RWPE2 (cell line): ENCODE data around the gene INTS1.
A peak's percentile ranks its signal among the peaks of the same experiment; 100 is the strongest.

Experiments
- ATAC-seq: fragments of 200-7000 bp; cut with Tn5 transposase; 3 replicates; pipeline ENCODE4 v1.9.1; 2021; ENCODE audit warnings: low read depth
- DNase-seq: peaks from one replicate; pipeline ENCODE4 v3.0.0-alpha.2; 2020; ENCODE audit warnings: low spot score
- H3K27ac ChIP-seq: fragments of 450-650 bp; 2 replicates; pipeline ENCODE4 v1.5.1; 2017; ENCODE audit warnings: mild to moderate bottlenecking; ENCODE audit not compliant: poor library complexity, severe bottlenecking
- H3K27me3 ChIP-seq: fragments of 250-450 bp; sonication (Bioruptor Pico); 2 replicates; pipeline ENCODE4 v1.5.1; 2021; ENCODE audit warnings: mild to moderate bottlenecking, moderate library complexity; ENCODE audit not compliant: insufficient read depth, poor library complexity, severe bottlenecking
- H3K36me3 ChIP-seq: fragments of 250-450 bp; sonication (Bioruptor Pico); 2 replicates; pipeline ENCODE4 v1.5.1; 2020; ENCODE audit warnings: low read depth, mild to moderate bottlenecking, moderate library complexity
- H3K4me1 ChIP-seq: fragments of 250-450 bp; sonication (Bioruptor Pico); 2 replicates; pipeline ENCODE4 v1.5.1; 2021; ENCODE audit warnings: mild to moderate bottlenecking, moderate library complexity; ENCODE audit not compliant: insufficient read depth, poor library complexity, severe bottlenecking
- H3K4me3 ChIP-seq: fragments of 250-450 bp; sonication (Bioruptor Pico); 2 replicates; pipeline ENCODE4 v1.5.1; 2021; ENCODE audit warnings: mild to moderate bottlenecking, moderate library complexity; ENCODE audit not compliant: severe bottlenecking
- H3K9me3 ChIP-seq: fragments of 250-450 bp; sonication (Bioruptor Pico); 2 replicates; pipeline ENCODE4 v1.5.1; 2021; ENCODE audit warnings: mild to moderate bottlenecking, moderate library complexity; ENCODE audit not compliant: severe bottlenecking
- CTCF ChIP-seq: fragments of 450-650 bp; IDR thresholded peaks from one replicate; pipeline ENCODE4 v1.5.1; 2017; ENCODE audit warnings: mild to moderate bottlenecking, moderate library complexity; ENCODE audit not compliant: poor library complexity, severe bottlenecking

Gene INTS1

GRCh38 chr7:1539181-1539881 is 35.1 kb upstream of the INTS1 start:
- Histone ChIP-seq H3K27ac (peak overlapping the region; percentile 72), H3K36me3 (peaks cover 39% of the 10 kb centered on the region), H3K9me3 (no peaks in the 10 kb centered on the region), H3K4me3 (no peak overlapping the region), H3K4me1 (peaks cover 16% of the 10 kb centered on the region), H3K27me3 (no peaks in the 10 kb centered on the region)
- no peak for ATAC-seq
- TF ChIP-seq CTCF, result no peak
- peak; percentile 62 for DNase-seq

GRCh38 chr7:1538544-1539180 is 34.5 kb upstream of the INTS1 start:
- no peak overlapping the region for H3K4me3 ChIP-seq
- peaks cover 39% of the 10 kb centered on the region for H3K36me3 ChIP-seq

GRCh38 chr7:1537535-1538412 is 33.6 kb upstream of the INTS1 start:
- ATAC-seq (peak; percentile 0; the same call in 1 of the 3 replicates), DNase-seq (peak; percentile 79)
- Histone ChIP-seq H3K36me3 (peaks cover 35% of the 10 kb centered on the region), H3K9me3 (no peaks in the 10 kb centered on the region), H3K27ac (peak overlapping the region; percentile 72), H3K27me3 (no peaks in the 10 kb centered on the region), H3K4me1 (peaks cover 29% of the 10 kb centered on the region), H3K4me3 (peak overlapping the region; percentile 26)
- TF ChIP-seq CTCF, result no peak

More at GRCh38 chr7:1538544-1539180, 34.5 kb upstream of the INTS1 start:
- Histone ChIP-seq H3K27ac (peak overlapping the region; percentile 72), H3K27me3 (no peaks in the 10 kb centered on the region), H3K4me1 (peaks cover 22% of the 10 kb centered on the region), H3K9me3 (no peaks in the 10 kb centered on the region)
- DNase-seq, result no peak
- no peak for TF ChIP-seq CTCF
- ATAC-seq, result no peak

GRCh38 chr7:1536743-1537534 is 32.8 kb upstream of the INTS1 start:
- peak overlapping the region; percentile 72 for H3K27ac ChIP-seq
- peaks cover 28% of the 10 kb centered on the region for H3K36me3 ChIP-seq
- no peaks in the 10 kb centered on the region for H3K9me3 ChIP-seq
- ATAC-seq, result peak; percentile 70
- H3K27me3 ChIP-seq, result no peaks in the 10 kb centered on the region
- peaks cover 31% of the 10 kb centered on the region for H3K4me1 ChIP-seq
- peak; percentile 98 for DNase-seq
- TF ChIP-seq CTCF, result no peak
- H3K4me3 ChIP-seq, result peak overlapping the region; percentile 26
